Activated CD4-positive, CD25-positive, alpha-beta regulatory T cell treated with anti-CD3 and anti-CD28 coated beads, Interleukin-2, amount 50 U/mL, for 72 hours (primary cell): Measurements from ENCODE around the gene ENTPD8.
"Not testable (repeated sequence)": the region's sequence is repeated elsewhere in the genome, so short reads cannot be mapped to it uniquely, and the experiment has no call there.

Experiments used
- DNase-seq: peaks from one replicate; pipeline ENCODE4 v3.0.0; 2021

Gene ENTPD8

DNA sequence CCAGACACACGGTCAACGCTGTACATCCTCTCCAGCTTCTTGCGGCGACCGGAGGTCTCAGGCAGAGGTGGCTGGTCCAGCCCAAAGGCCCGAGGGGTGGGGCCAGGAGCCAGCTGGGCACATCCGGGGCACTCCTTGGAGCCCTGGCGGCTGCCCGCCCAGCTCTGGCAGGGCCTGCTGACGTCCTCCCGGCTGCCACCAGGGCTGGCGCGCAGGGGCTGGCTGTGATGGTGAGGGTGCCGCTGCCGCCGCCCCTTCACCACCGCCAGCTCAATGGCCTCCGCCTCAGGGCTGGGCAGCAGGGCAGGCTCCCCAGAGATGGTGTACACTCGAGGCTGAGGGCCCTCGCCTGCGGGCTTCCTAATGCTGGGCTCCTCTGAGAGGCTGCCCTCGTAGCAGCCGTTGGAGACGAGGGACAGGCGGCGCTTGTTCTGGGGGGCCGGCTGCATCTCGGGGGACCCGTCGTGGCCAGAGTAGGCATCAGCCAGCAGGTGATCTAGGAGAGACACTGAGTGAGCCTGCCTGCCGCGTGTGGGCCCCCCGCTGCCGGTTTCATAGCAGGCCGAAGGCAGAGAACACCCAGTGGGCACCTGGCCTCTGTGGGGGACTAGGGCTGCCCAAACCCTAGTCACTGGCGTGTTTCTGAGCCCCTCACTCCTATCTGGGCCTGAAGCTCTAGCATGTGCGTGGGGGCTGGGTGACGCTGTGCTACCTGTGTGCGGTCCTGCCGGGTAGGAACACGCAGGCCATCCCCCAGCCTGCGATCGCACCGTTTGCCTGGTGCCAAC, 16.4 kb upstream of the ENTPD8 start:
- peak; percentile 33 for DNase-seq

DNA sequence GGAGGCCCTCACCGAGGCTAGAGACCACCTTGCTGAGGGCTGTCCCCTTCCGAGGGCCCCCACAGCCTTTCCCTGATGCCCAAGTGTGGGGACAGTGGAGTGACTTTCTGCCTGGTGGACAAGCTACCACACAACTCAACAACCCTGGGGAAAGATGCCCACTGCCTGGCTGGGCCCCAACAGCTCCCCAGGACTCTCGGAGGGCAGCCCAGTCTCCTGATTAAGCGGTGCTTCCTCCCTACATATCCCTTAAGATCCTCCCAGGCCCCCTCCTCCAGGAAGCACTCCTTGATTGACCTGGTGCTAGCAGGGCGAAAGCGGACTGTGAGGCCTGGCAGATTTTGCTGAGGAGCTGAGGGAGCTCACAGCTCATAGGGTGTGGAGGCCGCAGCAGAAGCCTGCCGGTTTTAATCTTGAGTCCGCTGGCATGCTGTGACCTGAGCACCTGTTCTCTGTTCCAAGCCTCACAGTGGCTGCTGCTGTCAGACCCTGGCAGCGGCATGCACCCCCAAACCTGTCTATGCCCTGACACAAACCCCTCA, 15.8 kb upstream of the ENTPD8 start:
- no peak for DNase-seq

DNA sequence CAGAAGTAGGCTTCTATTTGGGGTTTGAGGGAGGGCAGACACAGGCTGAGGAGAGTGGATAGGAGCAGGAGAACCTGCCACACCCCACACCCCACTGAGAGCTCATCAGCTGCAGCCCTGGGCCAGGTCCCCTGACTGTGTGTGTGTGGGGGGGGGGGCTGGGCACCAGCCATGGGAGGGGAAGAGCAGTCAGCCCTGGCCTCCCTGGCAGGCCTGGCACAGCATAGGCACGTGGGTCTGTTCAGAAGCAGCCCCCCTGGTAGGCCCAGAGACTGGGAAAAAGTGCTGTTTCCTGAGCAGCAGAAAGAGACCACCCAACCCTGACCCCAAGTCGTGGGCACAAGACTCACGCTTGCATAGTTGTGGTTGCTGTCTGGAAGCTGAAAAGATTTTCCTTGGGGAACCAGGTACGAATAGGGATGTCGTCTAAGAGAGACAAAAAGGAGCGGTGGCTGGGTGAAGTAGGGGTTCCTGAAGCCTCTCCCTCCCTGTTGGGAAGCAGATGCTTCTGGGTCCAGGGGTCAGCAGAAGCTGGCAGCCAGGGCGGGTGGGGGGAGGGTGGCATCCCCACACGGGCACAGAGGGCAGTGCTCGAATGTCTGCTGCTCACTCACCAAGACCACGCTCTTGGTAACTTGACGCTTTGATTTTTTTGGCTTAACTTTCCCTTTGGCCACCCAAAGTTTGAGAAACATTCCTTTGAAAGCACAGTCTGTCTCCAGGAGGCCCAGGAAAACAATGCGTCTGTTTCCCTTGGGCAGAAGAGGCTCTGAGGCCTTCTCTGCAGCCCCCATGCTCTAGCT, 15.1 kb upstream of the ENTPD8 start:
- DNase-seq = no peak

DNA sequence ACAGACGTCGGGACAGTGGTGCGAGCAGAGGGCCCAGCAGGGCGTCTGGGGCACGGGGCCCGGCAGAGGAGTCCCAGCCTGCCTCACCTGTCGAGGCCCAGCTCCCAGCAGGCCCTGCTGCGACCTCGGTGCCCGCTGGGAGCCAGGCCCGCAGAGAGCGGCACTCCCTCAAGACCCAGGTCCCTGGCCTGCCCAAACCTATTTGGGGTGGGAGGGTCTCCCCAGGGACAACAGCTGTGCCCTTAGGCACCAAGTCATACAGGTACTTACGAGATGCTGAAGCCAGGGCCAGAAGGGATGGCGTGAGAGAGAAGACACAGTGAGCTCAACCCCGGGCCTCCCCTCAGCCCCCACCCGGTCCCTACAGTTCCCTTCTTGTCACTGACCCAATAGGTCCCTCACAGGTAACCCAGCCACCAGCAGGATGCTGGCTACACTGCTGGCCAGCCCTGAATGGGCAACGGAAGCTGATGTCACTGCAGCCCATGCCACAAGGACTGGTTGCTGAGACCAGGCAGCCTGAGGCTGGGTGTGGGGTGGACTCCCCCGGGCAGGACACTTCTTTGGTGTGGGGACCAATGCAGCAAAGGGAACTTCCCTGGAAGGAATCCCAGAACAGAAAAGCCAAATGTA, 14.3 kb upstream of the ENTPD8 start:
- no peak for DNase-seq

DNA sequence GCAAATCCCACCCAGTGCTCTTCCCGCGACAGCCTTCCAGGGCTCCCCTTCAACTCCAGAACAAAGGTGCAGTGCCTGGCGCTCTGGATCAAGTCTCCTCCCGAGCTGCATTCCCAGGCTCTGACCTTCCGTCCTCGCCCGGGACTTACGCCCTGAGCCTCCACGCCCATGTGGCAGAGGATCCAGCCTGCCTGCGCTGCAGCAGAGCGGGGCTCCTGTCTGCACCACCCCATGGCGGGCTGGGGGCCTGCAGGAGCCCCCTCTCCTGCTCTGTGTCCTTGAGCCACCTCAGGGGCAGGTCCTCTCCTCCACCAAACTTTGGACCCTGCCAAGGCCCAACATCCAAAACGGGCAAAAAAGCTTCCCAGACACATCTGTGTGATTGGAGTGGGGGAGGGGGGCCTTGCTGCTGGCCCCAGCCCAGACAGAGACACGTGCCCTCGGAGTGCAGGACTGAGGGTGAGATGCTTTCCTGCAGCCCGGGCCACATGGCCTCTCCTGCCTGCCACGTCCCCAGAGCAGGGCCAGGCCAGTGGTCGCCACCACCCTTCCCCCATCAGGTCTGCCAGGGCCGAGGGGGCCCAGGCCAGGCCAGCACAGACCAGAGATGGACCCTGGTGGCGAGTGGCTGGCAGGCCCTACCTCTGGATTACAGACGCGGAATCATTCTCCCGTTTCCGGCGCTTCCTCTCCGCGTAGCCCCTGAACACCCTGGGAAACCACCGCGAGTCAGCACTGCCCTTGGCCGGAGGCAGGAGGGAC, 13.6 kb upstream of the ENTPD8 start:
- DNase-seq = no peak

DNA sequence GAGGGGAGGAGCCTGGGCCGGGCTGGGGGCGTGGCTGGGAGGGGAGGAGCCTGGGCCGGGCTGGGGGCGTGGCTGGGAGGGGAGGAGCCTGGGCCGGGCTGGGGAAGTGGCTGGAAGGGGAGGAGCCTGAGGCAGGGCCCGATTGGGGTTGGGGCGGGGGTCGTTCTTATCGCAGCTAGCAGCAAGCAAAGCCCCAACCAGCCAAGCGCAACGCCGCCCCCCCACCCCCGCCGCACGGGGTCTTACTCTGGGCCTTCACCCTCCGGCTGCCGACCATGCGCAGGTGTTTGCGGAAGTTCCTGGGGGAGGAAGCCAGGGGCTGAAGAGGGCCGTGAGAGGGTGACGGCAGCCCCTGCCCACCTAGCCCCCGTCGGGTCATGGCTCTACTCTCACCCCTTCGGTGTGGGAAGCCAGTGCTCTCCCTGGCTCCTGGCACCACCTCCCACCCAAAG, 13.0 kb upstream of the ENTPD8 start:
- DNase-seq = peak; percentile 59

DNA sequence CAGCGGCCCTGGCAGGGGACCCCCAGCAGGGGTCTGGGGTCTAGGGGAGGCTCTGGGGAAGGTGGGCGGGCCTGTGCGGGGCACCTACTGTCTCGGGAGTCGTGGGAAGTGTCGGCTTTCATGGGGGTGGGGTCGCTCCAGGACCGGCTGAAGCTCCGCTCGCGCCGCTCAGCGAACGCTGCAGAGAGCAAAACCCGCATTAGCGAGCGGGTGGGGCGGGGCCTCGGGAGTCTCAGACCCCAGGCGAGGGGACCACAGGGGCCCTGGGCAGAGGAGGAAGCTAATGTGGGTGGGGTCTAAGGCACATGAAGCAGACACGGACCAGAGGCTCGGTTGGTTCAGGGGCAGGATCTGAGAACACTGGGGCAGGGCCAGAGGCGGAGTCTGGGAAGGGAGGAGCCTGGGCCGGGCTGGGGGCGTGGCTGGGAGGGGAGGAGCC, 12.5 kb upstream of the ENTPD8 start:
- DNase-seq = peak; percentile 66

DNA sequence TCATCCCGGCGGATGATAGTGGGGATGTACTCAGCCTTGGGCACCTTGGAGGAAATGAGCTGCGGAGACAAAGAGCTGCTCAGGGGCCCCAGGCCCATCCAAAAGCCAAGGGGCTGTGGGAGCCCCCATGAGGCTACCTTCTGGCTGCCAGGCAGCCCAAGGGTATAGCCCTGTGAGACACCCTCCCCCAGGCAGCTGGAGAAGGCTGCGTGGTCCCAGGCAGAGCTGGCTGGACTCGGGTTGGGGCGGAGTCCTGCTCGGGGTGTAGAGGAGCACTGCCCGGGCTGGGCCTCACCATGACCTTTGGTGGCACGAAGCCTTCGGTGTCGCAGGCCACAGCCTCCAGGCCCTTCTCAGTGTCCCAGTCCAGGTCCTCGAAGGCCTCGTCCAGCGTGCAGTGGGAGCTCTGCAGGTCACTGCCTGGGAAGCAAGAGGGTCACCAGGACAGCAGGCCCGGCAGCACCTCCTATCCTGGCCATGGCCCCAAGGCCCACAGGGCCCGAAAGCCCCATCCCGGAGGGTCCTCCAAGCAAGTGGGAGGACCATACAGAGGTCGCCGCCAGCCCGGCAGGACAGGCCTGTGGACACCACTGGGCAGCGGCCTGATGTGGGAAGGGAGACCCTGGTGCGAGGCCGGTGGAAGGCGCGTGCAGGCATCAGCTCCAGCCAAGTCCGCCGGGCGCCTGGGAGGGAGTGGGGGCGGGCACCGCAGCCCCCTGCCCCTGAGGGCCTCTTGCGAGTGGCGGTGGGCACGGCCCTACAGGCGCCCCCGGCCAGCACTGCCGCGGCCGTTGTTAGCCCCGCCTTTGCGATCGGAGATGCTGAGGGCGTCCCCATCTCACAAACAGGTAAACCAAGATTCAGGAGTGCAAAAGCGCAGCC, 11.8 kb upstream of the ENTPD8 start:
- DNase-seq = peak; percentile 34

DNA sequence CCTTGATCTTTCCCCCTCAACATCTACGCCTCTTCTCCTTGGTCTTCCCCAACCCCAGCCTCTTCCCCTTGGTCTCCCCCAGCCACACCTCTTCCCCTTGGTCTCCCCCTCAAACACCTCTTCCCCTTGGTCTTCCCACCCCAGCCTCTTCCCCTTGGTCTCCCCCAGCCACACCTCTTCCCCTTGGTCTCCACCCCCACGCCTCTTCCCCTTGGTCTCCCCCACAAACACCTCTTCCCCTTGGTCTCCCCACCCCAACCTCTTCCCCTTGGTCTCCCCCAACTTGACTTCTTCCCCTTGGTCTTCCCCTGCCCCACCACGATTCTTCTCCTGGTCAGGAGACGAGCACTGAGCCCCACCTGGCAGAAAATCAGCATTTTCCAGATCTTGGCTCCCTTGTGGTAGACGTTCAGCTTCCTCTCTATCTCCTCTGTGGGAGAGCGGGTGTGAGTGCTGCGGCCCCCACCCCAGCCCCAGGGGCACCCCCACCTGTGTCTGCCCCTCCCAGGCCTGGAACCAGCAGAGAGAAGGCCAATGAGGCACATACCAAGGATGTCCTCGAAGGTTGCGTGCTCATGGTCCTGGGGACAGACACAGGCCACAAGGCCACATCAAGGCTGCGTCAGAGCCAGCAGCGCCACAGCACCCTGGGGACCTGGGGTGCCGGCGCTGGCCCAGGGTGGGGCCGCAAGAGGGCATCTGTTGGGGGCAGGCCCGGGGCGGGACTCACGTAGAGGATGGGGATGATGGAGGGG, 11.0 kb upstream of the ENTPD8 start:
- no peak for DNase-seq

DNA sequence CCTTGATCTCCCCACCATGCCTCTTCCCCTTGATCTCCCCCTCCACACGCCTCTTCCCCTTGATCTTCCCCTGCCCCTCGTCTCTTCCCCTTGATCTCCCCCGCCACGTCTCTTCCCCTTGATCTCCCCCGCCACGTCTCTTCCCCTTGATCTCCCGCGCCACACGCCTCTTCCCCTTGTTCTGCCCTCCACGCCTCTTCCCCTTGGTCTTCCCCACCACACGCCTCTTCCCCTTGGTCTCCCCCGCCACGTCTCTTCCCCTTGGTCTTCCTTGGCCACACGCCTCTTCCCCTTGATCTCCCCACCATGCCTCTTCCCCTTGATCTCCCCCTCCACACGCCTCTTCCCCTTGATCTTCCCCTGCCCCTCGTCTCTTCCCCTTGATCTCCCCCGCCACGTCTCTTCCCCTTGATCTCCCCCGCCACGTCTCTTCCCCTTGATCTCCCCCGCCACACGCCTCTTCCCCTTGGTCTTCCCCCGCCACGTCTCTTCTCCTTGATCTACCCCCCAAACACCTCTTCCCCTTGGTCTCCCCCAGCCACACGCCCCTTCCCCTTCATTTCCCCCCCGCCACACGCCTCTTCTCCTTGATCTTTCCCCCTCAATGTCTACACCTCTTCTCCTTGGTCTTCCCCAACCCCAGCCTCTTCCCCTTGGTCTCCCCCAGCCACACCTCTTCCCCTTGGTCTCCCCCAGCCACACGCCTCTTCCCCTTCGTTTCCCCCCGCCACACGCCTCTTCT, 10.3 kb upstream of the ENTPD8 start:
- DNase-seq = not testable (repeated sequence)

DNA sequence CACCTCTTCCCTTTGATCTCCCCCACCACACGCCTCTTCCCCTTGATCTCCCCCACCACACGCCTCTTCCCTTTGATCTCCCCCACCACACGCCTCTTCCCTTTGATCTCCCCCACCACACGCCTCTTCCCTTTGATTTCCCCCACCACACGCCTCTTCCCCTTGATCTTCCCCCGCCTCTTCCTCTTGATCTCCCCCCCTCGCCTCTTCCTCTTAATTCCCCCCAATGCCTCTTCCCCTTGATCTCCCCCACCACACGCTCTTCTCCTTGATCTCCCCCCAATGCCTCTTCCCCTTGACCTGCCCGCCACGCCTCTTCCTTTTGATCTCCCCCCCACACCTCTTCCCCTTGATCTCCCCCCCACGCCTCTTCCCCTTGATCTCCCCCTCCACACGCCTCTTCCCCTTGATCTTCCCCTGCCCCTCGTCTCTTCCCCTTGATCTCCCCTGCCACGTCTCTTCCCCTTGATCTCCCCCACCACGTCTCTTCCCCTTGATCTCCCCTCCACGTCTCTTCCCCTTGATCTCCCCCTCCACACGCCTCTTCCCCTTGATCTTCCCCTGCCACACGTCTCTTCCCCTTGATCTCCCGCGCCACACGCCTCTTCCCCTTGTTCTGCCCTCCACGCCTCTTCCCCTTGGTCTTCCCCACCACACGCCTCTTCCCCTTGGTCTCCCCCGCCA, 9.5 kb upstream of the ENTPD8 start:
- not testable (repeated sequence) for DNase-seq

DNA sequence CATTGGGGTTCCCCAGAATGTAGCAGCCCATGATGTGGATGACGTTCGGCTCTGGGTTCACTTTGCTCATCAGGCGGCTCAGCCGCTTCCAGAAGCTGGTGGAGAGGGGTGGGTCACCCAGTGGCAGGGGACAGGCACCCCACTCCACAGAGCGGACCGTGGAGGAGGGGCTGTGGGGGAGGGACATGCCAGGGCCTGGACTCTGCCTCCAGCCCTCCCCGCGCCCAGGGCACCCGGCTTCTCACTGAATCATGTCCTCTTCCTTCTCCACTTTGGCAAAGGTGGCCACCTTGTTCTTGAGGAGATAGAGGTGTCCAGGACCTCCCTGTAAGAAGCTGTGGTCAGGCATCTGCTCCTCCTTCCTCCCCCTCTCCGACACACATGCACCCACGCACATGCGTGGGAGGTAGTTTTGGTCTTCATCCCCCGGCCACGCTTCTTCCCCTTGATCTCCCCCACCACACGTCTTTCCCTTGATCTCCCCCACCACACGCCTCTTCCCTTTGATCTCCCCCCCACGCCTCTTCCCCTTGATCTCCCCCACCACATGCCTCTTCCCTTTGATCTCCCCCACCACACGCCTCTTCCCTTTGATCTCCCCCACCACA, 8.9 kb upstream of the ENTPD8 start:
- DNase-seq = no peak

DNA sequence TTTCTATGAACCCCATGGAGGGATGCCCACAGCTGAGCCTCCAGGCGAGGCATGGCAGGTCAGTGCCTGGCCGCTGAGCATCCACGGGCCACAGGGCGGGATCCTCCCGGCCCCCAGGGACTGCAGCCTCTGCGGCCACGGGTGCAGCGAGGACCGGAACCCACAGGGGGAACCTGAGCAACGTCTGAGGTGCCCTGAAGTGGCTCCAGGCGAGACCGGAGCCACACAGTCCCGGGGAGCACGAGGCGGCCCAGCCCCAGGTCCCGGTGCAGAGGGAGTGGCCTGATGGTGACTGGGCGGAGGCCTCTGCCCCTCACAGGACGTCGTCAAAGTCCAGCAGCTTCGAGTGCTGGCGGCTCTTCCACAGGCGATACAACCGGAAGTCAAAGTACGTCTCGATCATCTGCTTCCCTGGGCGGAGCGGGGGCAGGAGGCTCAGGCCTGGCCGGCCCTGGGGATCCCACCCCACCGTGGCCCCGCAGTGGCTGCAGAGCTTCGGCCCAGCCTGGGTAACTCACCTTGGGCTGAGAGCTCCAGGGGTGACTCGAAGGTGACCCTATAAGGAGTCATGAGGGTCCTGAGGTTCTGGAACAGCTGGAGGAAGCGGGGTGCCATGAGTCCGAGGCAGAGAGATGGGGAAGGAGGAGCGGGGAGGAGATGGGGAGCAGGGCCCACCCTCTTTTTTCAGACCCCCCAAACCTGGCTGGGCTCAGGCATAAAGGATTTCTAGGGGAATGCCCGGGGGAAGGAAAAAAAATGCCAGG, 8.1 kb upstream of the ENTPD8 start:
- no peak for DNase-seq

DNA sequence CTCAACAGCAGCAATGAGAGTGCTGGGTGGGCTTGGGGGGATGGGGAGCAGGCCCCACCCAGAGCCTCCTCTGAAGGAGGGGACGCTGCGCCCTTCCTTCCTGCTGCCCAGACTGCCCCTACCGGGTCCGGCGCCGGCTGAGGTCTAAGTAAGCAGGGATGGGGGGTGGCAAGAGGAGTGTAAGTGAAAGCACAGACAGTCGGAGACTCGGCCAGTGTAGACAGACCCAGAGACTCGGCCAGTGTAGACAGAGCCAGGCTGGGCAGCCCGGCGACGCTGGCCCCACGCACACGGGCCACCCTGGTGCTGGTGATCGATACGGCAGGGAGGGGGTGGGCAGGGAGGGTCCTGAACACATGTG, 7.4 kb upstream of the ENTPD8 start:
- DNase-seq = no peak

DNA sequence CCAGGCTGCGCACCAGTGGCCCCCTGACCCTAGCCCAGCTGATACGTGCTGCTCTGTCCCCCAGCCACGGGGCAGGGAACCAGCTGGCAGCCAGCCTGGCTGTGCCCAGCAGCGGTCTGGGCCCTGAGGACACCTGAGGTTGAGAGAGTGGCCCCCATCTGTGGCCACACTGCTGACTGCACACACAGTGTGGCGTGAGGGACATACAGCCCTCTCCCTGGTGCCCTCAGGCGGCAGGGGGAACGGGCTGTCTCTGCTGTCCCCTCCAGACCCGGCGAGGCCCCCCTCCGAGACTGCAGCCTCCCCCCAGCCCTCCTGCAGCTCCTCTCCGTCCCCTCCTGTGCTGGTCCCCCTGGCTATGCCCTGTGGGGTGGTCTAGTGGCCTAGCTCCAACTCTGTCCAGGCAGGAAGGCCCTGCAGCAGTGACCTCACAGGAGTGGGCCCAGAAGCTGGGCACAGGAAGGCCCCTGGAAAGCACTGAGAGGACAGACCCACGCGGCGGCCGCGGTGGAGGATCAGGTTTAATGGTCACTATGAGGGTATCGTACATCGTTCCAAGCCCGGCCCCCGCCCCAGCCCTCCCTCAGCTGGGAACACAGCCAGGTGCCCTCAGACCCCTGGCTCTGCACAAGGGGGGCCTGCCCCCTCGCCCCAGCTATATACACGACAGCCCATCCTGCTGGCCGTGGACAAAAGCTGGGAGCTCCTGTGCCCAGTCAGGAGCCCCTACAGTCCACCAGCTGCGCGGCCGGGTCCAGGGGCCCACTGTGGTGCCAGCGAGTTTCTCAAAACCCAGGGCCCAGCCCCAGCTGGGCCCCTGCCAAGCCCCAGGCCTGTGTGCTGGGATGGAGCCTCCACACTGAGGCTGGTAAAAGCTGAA, 6.8 kb upstream of the ENTPD8 start:
- no peak for DNase-seq

DNA sequence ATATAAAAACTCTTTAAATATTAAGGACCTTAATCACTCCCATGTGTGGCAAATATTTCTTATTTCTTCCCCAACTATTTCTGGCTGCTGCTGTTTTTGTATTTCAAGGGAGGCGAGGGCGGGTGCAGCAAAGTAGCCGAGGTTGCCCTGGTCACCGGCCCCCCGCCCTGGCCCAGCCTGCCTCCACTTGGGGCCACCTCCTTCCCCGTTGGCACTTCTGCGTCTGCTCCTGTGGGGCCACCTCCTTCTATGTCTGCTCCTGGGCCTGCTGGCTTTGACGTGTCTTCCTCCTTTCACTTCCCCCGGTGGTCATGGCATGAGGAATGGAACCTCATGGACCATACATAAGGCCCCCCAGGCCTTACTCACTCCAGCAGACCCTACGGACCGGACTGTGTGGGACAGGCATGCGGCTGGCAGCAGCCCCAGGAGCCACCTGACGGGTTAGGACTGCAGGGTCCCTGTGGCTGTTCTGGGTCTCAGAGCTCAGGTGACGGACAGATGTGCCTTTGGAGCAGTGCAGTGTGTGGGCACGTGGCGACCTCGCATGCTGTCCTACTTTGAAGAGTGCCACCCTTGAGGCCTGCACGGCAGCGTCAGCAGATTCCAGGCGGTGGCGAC, 5.8 kb upstream of the ENTPD8 start:
- DNase-seq = no peak
